ENCODE data around the gene TBL3.

- peak; percentile 97 for TF ChIP-seq POLR2A (IDR thresholded peaks at IDR 0.05; ENCODE audit: low read length)
- no peak for TF ChIP-seq GATA1 (IDR thresholded peaks at IDR 0.05; ENCODE audit: low read depth, low read length)
Observed at GRCh38 chr16:1971796-1972489, at the start of gene TBL3.

Measured in erythroblast (primary cell).